Stomach smooth muscle (tissue), 2 donors: ENCODE results near the gene PDZD4.

Experiments
- H3K27ac ChIP-seq: one replicate; pipeline ENCODE4 v1.7.0; 2013; ENCODE audit warnings: mild to moderate bottlenecking, low read length, inconsistent platforms
- H3K27me3 ChIP-seq, 2 donors: one replicate each; pipeline ENCODE4 v1.7.0; 2013; ENCODE audit warnings: low read length in 2 of 2; ENCODE audit not compliant: insufficient read depth in 2 of 2, control insufficient read depth in 1 of 2
- H3K36me3 ChIP-seq, 2 donors: one replicate each; pipeline ENCODE4 v1.7.0; 2013; ENCODE audit warnings: low read length in 2 of 2; ENCODE audit not compliant: control insufficient read depth in 2 of 2, insufficient read depth in 2 of 2
- H3K4me1 ChIP-seq: one replicate; pipeline ENCODE4 v1.7.0; 2013; ENCODE audit warnings: low read length; ENCODE audit not compliant: control insufficient read depth, insufficient read depth
- H3K4me3 ChIP-seq, 2 donors: one replicate each; pipeline ENCODE4 v1.7.0; 2013; ENCODE audit warnings: low read length in 2 of 2
- H3K9ac ChIP-seq, 2 donors: one replicate each; pipeline ENCODE4 v1.7.0; 2013; ENCODE audit warnings: low read length in 2 of 2, mild to moderate bottlenecking in 1 of 2
- H3K9me3 ChIP-seq, 2 donors: one replicate each; pipeline ENCODE4 v1.7.0; 2013; ENCODE audit warnings: low read length in 2 of 2; ENCODE audit not compliant: control insufficient read depth in 2 of 2
- donor health status: healthy.
- donor health status: Pancreatic carcinoma.

The PDZD4 gene

GRCh38 chrX:153761863-153762262, 68.5 kb downstream of the PDZD4 start:
- no peak overlapping the region for H3K27ac ChIP-seq
- no peak overlapping the region for H3K4me3 ChIP-seq
- H3K36me3 ChIP-seq, result no peaks in the 10 kb centered on the region
- peaks cover 24% of the 10 kb centered on the region for H3K4me1 ChIP-seq
- no peak overlapping the region for H3K9ac ChIP-seq
- peaks cover 0 to 8% of the 10 kb centered on the region in 2 donors for H3K27me3 ChIP-seq
- H3K9me3 ChIP-seq, result peaks cover 0 to 4% of the 10 kb centered on the region in 2 donors

DNA sequence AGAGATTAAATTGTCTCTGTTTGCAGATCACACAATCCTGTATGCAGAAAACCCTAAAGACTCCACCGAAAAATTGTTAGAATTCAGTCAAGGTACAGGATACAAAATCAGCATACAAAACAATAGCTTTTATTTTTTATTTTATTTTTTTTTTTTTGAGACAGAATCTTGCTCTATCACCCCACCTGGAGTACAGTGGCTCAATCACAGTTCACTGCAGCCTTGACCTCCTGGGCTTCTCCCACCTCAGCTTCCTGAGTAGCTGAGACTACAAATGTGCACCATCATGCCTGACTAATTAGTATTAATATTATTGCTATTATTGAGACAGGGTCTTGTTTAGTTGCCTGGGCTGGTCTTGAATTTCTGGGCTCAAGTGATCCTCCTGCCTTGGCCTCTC, 75.2 kb downstream of the PDZD4 start:
- Histone ChIP-seq H3K27ac (no peak overlapping the region), H3K4me3 (no peak overlapping the region), H3K9me3 (peaks cover 0 to 4% of the 10 kb centered on the region in 2 donors), H3K36me3 (no peaks in the 10 kb centered on the region), H3K9ac (no peak overlapping the region), H3K27me3 (no peaks in the 10 kb centered on the region), H3K4me1 (no peaks in the 10 kb centered on the region)
